Ammon's horn (tissue), 1 donor: ENCODE results near the gene C3orf20.
"Not testable (repeated sequence)": the region's sequence is repeated elsewhere in the genome, so short reads cannot be mapped to it uniquely, and the experiment has no call there.

Source experiments
- DNase-seq: peaks from one replicate; pipeline ENCODE4 v3.0.0-alpha.2; 2016; ENCODE audit warnings: low spot score

Gene C3orf20

DNA sequence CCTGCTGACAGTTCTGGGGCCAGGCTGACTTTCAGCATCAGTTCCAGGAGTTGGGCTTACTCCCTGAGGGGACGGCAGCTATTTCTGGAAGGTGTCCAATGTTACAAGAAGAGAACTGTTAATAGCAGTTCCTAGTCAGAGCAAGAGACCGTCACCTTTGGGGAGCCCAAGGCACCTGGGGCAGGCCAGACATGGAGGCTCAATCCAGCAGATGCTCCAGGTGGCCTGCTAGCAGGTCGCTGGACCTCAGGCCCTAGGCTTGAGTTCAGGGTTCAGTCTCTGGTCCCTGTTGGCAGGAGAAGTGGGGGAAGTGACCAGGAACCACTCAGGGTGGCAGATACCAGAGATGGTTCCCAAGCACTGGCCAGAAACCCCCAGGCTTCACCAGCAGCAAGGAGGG lies 25.9 kb downstream of the C3orf20 start:
- no peak for DNase-seq

DNA sequence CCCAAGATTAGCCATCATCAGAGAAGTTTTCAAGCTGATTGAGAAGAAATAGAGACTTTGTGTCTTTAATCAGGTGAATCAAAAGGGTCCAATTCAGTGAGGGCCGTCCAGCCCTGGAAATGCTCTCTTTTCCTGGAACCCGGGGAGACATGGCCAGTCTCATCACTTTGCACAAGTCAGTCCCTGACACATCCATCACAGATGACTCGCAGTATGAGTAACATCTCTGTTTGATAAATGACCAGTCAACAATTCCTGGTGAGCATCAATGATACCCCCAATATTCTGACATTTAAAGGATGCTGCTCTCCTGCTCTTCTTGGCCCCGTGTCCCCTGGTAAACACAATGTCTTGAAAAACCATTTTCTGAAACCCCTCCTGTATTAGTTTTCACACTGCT lies 26.7 kb downstream of the C3orf20 start:
- no peak for DNase-seq

DNA sequence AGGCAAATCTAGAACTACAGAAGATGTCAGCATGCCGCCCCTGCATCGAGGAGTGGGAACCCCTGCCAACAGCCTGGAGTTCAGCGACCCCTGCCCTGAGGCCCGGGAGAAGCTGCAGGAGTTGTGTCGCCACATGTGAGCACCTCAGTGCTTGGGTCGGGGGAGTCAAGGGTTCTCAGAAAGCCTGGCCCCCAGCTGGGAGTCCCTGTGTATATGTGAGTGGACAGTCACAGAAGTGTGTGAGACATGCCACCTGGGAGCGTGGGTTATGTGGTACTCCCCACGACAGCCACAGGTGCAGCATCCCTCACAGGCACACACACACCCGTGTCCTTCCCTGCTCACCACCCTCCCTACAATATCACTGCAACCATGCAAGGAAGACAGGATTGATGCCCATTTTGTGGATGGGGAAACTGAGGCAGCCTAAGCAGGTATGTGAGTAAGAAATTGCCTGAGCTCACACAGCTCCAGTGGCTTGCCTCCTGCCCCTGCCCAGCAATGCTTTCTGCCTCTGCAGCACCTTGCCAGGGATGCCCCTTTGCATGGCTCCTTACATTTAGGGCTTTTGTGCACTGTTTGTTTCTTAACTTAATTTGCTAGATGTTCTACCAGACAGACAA lies 28.3 kb downstream of the C3orf20 start:
- DNase-seq = no peak

DNA sequence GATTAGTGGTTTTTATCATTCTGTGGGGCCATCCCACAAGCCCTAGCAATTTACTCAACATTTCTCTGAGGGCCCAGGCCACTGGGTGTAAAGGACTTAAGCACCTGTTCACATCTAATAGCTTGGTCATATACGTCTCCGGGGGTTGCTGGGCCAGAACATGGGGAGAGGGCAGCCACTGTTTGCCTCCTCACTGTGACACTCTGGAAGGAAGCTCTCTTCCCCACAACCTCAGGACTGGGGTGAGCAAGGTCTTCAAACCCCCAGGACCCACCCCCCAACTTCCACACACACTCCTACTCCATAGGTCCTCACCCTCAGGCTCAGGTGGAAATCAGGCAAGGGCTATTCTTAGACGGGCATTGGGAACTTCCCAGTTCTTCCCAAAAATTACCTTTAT lies 28.9 kb downstream of the C3orf20 start:
- no peak for DNase-seq

DNA sequence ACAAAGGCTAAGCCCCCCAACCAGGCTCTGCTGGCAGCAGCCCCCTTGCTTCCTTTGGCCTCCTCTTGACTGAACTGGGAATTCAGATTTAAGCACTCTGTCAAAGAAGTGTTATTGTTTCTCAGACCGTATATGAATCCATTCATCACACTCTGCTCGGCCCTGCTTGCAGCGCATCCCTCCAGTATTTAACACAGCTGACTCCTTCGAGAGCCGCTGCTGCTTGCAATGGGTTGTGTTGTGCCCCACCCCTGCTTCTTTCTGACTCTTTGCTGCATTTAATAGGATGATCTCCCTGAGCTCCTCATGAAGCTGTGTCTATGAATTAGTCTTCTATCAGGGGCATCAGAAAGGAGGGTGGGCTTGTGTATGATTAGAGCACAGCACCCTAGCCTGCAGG lies 31.2 kb downstream of the C3orf20 start:
- DNase-seq = no peak

DNA sequence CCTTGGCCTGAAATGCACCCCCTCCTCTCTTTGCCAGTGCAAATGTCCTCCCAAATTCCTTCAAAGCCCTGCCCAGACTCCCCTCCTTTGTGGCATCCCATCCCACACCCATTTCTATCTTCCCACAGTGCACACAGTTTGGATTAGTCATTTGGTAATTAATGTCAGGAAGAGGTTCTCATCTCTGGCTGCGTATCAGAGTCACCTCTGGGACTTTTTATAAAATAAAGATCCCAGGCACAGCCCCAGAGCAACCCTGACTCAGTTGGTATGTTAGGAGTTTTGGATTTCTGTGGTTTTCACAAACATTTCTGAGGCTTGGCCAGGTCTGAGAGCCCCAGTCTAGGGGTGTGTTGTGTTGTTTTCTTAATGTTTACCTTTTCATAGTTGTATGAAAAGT lies 41.6 kb downstream of the C3orf20 start:
- no peak for DNase-seq

DNA sequence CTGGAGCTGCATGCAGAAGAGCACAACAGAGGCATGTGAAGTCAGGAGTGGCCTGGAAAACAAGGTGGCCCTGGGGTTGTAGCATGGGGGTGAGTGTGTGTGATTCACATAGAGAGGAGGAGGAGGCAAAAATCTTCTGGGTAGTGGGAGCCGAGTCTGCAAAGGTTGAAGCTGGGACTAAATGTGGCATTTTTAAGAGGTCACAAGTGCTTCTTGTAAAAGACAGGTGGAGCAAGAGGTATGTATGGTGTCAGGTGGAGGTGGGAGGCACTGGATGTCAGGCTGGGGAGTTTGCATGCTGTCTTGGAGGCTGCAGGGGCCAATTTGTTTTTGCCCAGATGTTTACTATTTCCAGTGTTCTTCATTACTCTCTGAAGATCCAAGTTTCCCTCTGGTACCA lies 42.4 kb downstream of the C3orf20 start:
- no peak for DNase-seq

DNA sequence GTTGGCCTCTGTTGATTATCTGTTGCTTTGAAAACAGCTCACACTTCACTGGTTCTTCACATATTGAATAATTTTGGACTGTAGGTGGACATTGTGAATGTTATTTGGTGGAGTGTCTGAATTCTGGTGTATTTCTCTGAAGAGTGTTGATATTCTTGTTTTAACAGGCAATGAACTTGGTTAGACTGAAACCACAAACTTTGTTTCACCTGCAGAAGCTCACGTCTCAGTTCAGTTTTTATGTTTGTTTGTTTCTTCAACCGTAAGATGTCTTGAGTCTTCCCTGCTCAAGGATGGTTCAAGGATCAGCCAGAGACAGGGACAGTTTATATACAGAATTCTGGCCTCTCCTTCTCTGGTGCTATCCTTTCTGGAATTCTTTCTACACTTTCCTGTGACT lies 43.6 kb downstream of the C3orf20 start:
- no peak for DNase-seq

DNA sequence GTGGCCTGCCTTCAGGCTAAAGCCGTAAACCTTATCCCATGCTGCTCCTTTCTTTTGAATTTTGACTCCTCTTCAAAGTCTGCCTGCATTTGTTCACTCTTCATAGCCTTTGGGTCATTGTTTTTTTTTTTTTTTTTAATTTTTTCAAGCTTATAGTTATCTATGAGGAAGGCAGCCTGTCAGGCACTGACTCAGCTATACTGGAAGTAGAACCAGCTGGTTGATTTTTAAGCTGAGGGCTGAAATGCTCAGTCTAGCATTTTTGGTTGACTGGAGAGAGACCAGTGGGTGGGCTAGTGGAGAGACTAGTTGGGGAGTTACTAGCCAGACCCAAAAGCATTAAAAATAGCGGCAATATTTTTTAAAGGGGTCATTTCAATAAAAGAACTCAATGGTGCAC lies 44.1 kb downstream of the C3orf20 start:
- DNase-seq = no peak

DNA sequence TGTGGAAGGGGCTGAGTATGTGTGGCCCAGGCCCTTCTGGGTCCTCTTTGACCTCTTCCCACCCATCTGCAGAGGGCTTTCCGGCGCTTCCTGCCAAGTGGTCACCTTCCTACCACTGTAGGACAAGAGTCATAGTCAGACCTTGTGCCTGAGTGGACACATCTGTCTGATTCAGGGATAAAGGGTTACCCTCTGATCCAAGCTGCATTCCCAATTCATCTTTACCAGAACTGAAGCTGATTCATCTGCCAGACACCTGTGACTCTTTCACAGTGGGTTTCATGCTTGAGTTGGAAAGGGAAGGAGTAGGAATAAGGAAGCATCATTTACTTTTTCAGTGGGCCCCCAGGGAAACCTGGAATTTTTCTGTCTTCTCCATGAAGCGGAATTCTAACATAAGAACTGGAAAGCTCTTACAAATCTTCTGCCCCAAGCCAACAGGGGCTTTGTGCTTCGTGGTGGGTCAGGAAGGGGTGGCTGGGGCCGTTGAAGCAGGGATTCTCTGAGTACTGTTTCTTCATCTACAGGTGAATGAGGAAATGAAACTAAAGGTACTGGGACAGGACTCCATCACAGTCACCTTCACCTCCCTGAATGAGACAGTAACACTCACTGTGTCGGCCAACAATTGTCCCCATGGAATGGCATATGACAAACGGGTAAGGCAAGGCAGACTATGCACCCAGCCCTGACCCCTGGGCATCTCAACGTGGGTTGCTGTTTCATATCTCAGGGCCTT lies 46.4 kb downstream of the C3orf20 start:
- no peak for DNase-seq

DNA sequence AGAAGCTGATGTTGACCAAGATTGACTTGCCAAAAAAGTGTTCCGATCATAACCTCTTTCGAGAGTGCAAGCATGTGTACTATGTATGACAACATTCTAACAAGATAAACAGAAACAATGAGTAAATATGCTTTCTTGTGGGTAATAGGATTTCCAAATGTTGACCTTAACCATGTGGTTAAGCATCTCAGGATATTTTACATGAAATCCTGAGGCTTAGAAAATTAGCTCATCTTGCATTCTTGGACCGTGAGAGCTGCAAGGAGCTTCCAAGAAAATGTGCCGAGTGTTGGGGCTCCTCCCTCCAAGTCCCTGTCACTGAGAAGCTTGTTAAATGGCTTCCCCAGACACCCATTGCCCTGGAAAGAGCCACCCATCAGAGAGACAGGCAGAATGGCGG lies 50.1 kb downstream of the C3orf20 start:
- no peak for DNase-seq

DNA sequence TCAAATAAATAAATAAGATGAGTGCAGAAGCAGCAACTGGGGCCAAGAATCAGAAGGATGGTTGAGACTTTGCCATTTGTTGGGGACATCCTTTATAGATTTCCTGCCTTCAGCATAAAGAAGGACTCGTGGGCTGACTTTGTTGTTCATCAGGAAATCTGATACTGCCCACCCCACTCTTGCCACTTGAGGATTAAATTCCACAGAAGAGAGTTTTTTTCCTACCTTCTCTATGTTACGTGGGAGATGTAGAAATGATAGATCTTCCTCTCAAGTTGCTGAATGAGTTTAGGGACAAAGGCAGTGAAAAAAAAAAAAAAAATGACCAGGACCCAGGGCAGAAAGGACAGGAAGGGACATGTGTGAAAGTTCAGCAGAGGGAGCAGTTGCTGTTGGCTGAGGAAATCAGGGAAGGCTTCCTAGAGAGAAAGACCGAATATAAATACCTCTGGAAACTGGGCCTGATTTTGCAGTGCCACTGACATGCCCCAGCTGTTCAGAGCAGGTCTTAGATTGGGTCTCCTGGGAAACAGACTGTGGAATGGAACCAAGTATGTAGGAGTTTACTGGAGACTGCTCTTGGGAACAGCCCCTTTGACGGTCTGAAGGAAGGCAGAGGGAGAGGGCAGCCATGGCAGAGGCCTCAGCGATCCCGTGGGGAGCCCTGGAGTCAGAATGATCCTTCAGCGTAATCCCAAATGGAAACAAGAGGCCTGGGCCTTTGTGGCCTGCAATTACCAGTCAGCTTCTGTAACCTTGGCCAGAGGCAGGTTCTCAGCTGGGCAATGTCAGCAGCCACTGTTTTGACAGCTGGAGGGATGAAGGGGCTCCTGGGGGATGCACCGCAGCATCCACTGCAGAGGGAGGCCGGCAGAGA lies 50.9 kb downstream of the C3orf20 start:
- DNase-seq = no peak

DNA sequence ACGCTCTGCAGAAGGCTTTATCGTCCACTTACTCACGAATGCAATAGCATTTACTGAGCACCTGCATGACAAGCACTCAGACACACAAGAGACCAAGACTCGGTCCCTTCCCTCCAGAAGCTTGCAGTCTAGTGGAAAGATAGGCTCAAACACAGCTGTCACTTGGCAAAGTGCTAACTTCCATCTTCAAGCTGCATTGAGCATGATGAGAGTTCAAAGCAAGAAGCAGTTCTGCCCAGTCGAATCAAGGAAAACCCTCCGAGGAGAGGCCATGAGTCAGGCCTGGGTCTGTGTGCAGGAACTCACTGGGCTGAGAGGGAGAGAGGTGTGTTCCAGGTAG lies 51.5 kb downstream of the C3orf20 start:
- no peak for DNase-seq

DNA sequence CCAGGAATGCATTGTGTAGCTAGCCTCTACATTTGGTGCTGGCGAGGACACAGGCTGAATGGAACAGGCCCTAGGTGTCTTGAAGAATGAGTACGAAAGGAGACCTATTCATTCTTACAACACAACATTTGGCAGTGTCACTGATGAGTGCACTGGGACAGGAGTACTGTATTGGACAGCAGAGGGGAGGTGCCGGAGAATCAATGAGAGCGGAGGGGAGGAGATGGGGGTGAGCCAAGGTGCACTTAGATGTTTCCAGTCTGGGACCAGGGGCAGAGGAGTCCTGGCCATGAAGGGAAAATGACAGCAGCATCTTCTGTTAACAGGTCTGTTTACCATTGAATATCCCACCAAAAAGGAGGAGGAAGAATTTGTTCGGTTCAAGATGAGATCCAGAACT lies 53.2 kb downstream of the C3orf20 start:
- DNase-seq = no peak

DNA sequence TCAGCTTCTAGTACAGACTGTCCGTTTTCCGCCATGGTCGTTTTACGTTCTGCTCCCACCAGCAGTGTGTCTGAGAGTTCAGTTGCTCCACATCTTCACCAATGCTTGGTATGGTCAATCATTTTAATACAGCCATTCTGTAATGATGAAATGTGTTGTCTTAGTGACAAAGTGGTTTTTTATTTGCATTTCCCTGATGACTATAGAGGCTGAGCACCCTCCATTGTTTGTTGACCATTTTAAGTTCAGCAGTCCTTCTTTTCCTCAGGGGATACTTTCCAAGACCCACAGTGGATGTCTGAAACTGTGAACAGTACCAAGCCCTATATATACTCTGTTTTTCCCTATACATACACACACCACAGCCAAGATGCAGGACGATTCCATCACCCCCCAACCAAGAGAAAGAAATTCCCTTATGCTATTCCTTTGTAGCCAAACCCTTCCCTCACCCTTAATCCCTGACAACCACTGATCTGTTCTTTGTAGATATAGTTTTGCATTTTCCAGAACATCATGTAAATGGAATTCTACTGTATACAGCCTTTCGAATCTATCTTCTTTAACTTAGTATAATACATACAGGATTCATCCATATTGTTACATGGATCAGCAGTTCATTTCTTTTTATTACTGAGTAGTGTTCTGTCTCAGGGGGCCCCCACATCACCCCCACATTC lies 55.9 kb downstream of the C3orf20 start:
- DNase-seq = no peak

DNA sequence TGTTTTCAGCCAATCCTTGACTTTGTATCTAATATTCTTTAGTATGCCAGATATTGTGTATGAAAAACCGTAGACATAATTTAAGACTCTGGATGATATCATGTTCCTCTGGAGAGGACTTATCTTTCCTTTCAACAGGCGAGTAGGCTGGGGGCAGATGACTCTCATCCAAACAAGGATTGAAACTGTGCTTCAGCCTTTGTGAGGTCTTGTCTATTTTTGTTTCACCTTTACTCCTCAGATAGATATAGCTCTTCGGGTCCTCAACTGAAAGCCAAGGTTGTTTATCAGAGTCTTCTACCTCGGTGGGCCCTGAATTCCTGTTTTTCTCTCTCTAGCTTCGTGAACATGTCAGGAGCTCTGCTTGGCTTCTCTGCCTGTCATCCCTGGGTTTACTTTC lies 66.0 kb downstream of the C3orf20 start:
- DNase-seq = no peak

DNA sequence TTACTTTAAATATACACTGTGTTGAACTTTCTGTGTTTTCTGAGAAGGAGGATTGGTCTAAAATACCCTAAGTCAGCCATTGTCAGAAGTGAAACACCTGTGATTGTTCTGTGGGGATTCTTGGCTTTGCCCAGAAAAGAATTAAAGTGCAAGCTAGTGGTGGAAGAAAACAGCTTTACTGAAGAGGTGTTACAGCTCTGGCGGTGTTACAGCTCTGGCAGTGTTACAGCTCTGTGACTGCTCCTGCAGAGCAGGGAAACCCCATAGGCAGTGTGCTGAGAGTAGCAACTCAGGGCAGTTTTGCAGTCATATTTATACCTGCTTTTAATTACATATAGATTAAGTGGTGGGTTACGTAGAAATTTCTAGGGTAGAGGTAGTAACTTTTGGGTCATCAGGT lies 66.6 kb downstream of the C3orf20 start:
- no peak for DNase-seq

DNA sequence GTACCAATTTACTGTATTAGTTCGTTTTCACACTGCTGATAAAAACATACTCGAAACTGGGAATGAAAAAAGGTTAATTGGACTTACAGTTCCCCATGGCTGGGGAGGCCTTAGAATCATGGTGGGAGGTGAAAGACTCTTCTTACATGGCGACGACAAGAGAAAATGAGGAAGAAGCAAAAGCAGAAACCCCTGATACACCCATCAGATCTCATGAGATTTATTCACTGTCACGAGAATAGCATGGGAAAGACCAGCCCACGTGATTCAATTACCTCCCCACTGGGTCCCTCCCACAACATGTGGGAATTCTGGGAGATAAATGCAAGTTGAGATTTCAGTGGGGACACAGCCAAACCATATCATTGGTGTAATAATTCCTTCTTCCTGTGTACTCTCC lies 69.6 kb downstream of the C3orf20 start:
- no peak for DNase-seq

DNA sequence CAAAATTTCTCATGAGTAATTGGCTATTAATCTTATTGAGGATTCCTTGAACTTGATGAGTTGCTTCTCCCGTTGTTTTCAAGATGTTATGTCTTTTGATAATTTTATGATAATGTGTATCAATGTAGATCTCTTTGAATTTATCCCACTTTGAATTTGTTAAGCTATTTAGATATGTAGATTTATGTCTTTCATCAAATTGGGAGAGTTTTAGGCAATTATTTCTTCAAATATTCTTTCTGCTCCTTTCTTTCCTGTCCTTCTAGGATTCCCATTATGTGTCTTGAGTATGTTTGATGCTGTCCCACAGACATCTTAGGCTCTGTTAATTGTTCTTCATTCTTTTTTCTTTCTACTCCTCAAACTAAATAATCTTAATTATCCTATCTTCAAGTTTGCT lies 75.7 kb downstream of the C3orf20 start:
- DNase-seq = no peak

DNA sequence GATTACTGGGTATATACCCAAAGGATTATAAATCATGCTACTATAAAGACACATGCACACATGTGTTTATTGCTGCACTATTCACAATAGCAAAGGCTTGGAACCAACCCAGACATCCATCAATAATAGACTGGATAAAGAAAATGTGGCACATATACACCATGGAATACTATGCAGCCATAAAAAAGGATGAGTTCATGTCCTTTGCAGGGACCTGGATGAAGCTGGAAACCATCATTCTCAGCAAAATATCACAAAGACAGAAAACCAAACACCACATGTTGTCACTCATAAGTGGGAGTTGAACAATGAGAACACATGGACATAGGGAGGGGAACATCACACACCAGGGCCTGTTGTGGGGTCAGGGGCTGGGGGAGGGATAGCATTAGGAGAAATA lies 78.0 kb downstream of the C3orf20 start:
- DNase-seq = not testable (repeated sequence)

DNA sequence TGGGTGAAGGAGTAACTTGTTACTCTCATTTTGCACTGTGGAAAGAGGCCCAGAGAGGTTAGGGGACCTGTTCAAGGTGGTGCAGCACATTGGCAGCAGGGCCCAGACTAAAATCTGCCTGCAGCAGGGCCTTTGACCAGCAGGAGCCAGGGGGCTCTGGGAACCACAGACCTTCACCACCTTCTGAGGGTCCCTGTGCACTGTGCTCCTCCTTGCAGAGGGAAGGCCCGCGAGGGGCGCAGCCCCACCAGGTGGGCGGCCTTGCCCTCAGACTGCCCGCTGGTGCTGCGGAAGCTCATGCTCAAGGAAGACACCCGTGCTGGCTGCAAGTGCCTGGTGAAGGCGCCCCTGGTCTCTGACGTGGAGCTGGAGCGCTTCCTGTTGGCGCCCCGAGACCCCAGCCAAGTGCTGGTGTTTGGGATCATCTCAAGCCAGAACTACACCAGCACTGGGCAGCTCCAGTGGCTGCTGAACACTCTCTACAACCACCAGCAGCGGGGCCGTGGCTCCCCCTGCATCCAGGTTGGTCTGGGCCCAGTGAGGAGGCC lies 82.3 kb downstream of the C3orf20 start:
- no peak for DNase-seq

DNA sequence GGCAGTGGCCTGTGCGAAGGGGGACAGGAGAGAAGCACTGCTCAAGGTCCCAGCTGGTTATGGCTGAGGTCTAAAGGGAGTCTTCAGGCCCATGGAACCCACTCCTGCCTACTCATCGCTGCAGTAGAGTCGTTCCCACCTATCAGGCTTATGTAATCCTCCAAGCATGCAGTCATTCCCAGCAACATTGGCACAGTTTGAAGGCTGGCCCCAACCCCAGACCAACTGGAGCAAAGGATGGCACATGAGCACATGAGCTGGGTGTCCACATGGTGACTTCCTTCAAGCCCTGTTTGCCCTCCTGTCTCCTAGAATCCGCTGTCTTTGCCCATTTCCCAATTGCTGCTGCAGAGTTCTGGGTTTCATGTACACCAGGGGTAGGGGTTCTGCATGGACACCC lies 83.4 kb downstream of the C3orf20 start:
- no peak for DNase-seq
